ENCODE data around the gene SIRPB2.

The SIRPB2 gene

DNA sequence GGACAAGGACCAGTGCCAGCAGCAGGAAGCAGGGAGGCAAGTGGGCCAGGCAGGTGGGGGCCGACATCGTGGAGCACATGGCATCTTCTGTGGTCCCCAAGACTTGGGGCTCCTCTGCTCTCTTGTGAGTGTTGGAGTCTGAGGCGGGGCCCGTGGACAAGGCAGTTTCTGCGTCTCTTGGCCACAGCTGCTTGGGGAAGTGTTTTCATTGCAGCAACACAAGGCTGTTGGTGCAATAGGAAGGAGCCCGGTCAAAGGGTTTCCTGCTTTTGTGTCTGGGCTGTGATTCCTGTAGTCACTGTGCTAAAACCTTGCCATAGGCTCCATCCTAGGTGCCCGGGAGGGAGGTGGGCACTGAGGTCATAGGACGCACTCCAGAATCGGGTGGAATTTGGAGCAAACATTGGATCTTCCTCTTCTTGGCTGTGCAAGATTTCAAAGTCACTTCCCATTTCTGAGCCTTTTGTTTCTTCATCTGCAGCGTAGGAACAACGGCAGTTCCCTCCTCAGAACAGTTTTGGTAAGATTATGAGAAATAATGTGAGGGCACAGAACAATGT is at the start of gene SIRPB2:
Gene SIRPB2, minus strand, starts transcription at position 140 of the 560 bp plus-strand sequence. Its CDS starts 61 bp downstream, at position 79.
- peak; percentile 12 for DNase-seq

DNA sequence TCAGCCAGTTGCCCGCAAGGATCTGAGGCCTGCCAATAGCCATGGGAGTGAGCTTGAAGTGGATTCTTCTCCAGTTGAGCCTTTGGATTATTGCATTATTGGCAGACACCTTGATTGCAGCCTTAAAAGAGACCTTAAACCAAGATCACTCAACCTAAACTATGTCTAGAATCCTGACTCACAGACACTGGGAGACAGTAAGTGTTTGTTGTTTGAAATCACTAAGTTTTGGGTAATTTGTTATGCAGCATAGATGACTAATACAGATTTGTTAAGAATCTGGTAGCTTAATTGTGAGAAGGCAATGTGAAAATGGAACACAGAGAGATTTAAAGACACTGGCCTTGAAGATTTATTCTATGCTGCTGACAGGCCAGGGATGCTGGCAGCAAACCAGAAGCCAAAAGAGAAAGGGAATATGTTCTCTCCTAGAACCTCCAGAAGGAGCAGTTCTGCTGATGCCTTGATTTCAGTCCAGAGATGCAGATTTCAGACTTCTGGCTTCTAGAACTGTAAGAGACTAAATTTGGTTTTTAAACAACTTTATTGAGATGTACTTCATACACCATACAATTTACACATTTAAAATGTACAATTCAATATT is 48.7 kb upstream of the SIRPB2 start:
- DNase-seq = no peak

DNA sequence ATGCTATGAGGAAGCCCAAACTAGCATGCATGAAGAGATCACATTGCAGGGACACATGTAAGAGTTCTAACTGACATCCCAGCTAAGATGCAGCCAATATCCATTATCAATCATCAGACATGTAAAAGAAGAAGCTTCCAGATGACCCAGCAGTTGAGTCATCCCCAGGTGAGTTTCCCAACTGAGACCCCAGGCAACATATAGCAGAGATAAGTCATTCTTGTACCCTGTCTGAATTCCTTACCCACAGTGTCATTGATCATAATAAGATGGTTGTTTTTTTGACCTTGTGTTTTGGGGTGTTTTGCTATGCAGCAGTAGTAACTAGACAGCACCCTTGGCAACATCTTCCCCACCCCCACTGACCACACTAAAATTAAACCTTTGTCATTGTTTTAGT is 47.4 kb upstream of the SIRPB2 start:
- no peak for DNase-seq

DNA sequence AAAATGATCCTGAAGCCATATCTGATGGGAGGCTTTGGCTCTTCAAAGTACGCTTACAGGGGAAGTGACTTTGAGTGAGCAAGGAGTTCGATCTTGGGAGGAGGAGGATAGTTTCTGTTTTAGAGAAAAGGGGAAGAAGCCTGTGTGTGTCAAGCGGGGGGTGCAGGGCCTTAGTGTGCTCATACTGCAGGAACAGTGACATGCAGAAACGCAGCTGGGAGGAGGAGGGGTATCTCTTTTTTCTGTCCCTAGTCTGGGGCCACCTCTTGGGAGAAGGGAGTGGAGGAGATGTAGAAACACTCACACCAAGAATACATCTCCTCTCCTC is 46.5 kb upstream of the SIRPB2 start:
- peak; percentile 17 for DNase-seq

GRCh38 chr20:1536893-1537730 is 45.9 kb upstream of the SIRPB2 start:
- DNase-seq = no peak

- no peak for DNase-seq
These were observed 44.4 kb upstream of the SIRPB2 start for GRCh38 chr20:1535420-1536175.

- no peak for DNase-seq
These were observed 43.3 kb upstream of the SIRPB2 start for GRCh38 chr20:1534526-1534925.

- peak; percentile 3 for DNase-seq
These were observed 41.8 kb upstream of the SIRPB2 start for GRCh38 chr20:1533059-1533458.

DNA sequence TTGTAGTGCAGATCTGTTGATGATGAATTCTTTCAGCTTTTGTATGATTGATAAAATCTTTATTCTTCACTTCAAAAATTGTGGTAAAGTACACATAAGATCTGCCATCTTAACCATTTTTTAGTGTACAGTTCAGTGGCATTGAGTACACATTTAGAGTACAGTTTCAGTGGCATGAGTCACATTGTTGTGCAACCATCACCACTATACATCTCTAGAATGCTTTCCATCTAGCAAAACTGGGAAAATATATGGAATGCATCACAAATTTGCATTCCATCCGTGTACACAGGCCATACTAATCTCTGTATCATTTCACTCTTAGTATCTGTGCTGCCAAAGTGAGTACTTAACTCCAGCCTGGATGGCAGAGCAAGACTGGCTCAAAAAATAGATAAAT is 37.6 kb upstream of the SIRPB2 start:
- no peak for DNase-seq

DNA sequence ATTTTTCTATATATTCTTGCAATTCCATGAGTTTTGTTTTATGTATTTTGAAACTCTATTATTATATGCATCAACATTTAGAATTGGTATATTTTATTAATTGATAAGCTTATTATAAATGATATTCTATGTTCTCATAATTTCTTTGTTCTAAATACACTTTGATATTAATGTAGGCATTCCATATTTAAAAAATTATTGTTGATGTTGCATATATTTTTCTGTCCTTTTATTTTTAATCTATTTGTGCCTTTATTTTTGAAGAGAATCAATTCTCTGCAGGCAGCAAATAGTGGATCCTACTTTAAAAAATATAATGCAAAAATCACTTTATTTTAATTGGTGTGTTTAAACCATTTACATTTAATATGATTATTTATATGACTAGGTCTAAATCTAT is 36.7 kb upstream of the SIRPB2 start:
- no peak for DNase-seq

- DNase-seq = no peak
These were observed 35.7 kb upstream of the SIRPB2 start for GRCh38 chr20:1526896-1527295.

- DNase-seq = no peak
These were observed 35.1 kb upstream of the SIRPB2 start for GRCh38 chr20:1526310-1526709.

GRCh38 chr20:1524004-1524403 is 32.8 kb upstream of the SIRPB2 start:
- no peak for DNase-seq

- no peak for DNase-seq
These were observed 25.8 kb upstream of the SIRPB2 start for GRCh38 chr20:1517010-1517409.

DNA sequence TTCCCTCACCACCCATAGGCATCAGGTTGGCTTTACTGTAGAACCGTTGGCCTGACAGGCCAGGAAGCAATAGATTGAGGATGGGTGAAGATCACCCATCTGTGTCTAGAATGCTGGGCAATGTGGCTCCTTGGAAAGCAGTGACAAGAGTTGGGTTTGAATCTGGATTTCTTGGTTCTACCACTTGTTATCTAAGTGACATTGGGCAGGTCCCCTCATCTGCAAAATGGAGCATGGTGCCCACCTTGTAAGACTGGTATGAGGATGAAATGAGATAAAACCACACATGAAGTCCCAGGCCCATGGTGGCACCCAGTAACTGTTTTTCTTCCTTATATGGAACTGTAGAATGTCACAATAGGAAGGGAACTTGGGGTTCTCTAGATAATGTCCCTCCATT is 22.6 kb upstream of the SIRPB2 start:
- DNase-seq = no peak

DNA sequence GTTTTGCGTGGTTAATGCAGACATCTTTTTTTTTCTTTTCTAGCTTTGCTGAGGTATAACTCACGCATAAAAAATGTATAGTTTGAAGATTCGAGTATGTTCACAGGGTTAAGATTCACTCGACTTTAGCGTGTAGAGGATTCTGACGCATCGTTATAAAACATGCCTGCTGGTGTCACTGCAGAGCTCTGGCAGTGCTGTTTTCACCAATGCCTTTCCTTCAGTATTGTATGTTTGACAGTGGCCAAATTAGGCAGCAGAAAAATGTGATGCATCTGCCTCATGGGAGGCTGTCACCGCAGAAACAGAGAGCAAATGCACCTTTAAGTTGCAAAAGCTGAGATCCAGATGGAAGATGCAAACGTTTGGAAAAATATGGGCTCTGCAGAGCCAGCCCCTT is 18.0 kb upstream of the SIRPB2 start:
- peak; percentile 54 for DNase-seq

GRCh38 chr20:1508574-1508973 is 17.4 kb upstream of the SIRPB2 start:
- DNase-seq = no peak

- DNase-seq = no peak
These were observed 16.1 kb upstream of the SIRPB2 start for GRCh38 chr20:1507276-1507675.

- DNase-seq = no peak
These were observed 14.7 kb upstream of the SIRPB2 start for GRCh38 chr20:1505871-1506270.

DNA sequence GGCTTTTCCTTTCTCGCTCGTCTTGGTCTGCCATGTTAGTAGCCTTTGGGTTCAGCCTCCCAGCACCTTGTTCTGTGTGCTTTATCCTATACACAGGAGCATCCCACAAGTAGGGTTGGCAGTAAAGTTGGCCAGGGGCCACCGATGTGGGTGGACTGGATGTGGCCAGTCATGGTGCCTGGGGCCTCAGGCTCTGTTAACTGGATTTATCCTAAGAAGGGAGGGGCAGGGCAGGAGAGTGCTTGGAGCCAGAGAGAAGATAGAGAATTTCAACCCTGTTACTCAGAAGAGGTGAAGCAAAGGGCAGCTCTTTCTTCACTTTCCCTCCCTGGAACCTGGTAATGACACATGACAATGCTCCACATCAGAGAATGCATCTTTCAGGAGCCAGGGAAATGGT is 14.1 kb upstream of the SIRPB2 start:
- DNase-seq = no peak

- peak; percentile 80 for DNase-seq
These were observed 12.5 kb upstream of the SIRPB2 start for GRCh38 chr20:1503564-1504227.

GRCh38 chr20:1500496-1500895 is 9.3 kb upstream of the SIRPB2 start:
- no peak for DNase-seq

Data from midbrain (tissue), 1 donor.